Thyroid gland (tissue), 4 donors: ENCODE data around the gene DLK2.

ENCODE experiments used
- POLR2A ChIP-seq, 2 donors: fragments of 450-650 bp; IDR thresholded peaks; one replicate each; pipeline ENCODE4 v1.6.1; 2017; ENCODE audit warnings: antibody characterized with exemption in 2 of 2, mild to moderate bottlenecking in 2 of 2, moderate library complexity in 1 of 2
- TF ChIP-seq, protein P1 (sequence below), 6 experiments: fragments of 200-600 bp in 3 of 6; fragments of 450-650 bp in 3 of 6; sonication (generic) in 3 of 6; IDR thresholded peaks; one replicate each; pipeline ENCODE4 v1.5.1; 2016 to 2019; ENCODE audit warnings: antibody characterized with exemption in 6 of 6, mild to moderate bottlenecking in 2 of 6, inconsistent platforms in 1 of 6, moderate library complexity in 1 of 6

DNA sequence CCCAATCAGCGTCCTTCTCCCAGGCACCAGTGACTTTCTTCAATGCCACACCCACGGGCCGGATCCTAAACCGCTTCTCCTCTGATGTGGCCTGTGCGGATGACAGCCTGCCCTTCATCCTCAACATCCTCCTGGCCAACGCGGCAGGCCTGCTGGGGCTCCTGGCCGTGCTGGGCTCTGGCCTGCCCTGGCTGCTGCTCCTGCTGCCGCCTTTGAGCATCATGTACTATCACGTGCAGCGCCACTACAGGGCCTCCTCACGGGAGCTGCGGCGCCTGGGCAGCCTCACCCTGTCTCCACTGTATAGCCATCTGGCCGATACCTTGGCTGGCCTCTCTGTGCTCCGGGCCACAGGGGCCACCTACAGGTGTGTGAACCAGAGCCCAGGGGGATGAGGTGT, 9.8 kb downstream of the DLK2 start:
- TF ChIP-seq, protein P1, sequence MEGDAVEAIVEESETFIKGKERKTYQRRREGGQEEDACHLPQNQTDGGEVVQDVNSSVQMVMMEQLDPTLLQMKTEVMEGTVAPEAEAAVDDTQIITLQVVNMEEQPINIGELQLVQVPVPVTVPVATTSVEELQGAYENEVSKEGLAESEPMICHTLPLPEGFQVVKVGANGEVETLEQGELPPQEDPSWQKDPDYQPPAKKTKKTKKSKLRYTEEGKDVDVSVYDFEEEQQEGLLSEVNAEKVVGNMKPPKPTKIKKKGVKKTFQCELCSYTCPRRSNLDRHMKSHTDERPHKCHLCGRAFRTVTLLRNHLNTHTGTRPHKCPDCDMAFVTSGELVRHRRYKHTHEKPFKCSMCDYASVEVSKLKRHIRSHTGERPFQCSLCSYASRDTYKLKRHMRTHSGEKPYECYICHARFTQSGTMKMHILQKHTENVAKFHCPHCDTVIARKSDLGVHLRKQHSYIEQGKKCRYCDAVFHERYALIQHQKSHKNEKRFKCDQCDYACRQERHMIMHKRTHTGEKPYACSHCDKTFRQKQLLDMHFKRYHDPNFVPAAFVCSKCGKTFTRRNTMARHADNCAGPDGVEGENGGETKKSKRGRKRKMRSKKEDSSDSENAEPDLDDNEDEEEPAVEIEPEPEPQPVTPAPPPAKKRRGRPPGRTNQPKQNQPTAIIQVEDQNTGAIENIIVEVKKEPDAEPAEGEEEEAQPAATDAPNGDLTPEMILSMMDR (IDR thresholded peaks at IDR 0.05) = no peak
- TF ChIP-seq POLR2A (IDR thresholded peaks at IDR 0.05) = no peak
